CD4-positive, alpha-beta memory T cell (primary cell): ENCODE measurements around the gene IFI27. TPM values are rescaled to one million over a fixed set of nuclear protein-coding genes. Genes with fewer than 3 reads are reported as not detected.

Experiments used
- CTCF ChIA-PET: fragments of 350-600 bp; sonication (Branson Sonifier 250); formaldehyde crosslinking; loops from one replicate; lab custom pipeline; 2021; ENCODE audit warnings: inconsistent platforms; ENCODE audit not compliant: partially characterized antibody; lab: Charles Lee
- POLR2A ChIA-PET: fragments of 350-600 bp; sonication (Branson Sonifier 250); formaldehyde crosslinking; loops from one replicate; lab custom pipeline; 2021; ENCODE audit not compliant: partially characterized antibody; lab: Charles Lee
- DNase-seq, 5 donors: peaks; one replicate each; pipeline versions ENCODE4 v3.0.0 to v3.0.0-alpha.2; 2020 to 2022; ENCODE audit warnings: mixed read lengths in 1 of 5
- H3K27ac ChIP-seq: one replicate; pipeline ENCODE4 v1.7.0; 2013; ENCODE audit warnings: low read depth, low read length
- H3K27me3 ChIP-seq: 2 replicates; pipeline ENCODE4 v1.7.0; 2013; ENCODE audit warnings: mild to moderate bottlenecking, low read length, moderate library complexity; ENCODE audit not compliant: insufficient read depth
- H3K36me3 ChIP-seq: 2 replicates; pipeline ENCODE4 v1.7.0; 2013; ENCODE audit warnings: mild to moderate bottlenecking, low read length, moderate library complexity; ENCODE audit not compliant: insufficient read depth
- H3K4me1 ChIP-seq: 2 replicates; pipeline ENCODE4 v1.7.0; 2013; ENCODE audit warnings: mild to moderate bottlenecking, low read length, moderate library complexity; ENCODE audit not compliant: insufficient read depth
- H3K4me3 ChIP-seq, 2 donors: one replicate each; pipeline ENCODE4 v1.7.0; 2013; ENCODE audit warnings: low read length in 2 of 2, mild to moderate bottlenecking in 1 of 2
- H3K9me3 ChIP-seq, 2 donors: one replicate each; pipeline ENCODE4 v1.7.0; 2013; ENCODE audit warnings: low read length in 2 of 2, control low read depth in 1 of 2; ENCODE audit not compliant: control insufficient read depth in 1 of 2
- H3K27ac Mint-ChIP-seq, 7 donors: one replicate each; pipeline ENCODE4 v1.8.0; 2020 to 2021; ENCODE audit warnings: mixed read lengths in 7 of 7, mild to moderate bottlenecking in 6 of 7, inconsistent platforms in 3 of 7, moderate library complexity in 3 of 7
- H3K27me3 Mint-ChIP-seq, 2 donors: one replicate each; pipeline ENCODE4 v1.8.0; 2020 to 2021; ENCODE audit warnings: mixed read lengths in 2 of 2
- H3K36me3 Mint-ChIP-seq, 2 donors: one replicate each; pipeline ENCODE4 v1.8.0; 2020 to 2021; ENCODE audit warnings: mixed read lengths in 2 of 2, inconsistent platforms in 1 of 2, mild to moderate bottlenecking in 1 of 2
- H3K4me1 Mint-ChIP-seq, 4 donors: one replicate each; pipeline ENCODE4 v1.8.0; 2020 to 2021; ENCODE audit warnings: mixed read lengths in 4 of 4, mild to moderate bottlenecking in 1 of 4
- H3K4me3 Mint-ChIP-seq, 8 donors: one replicate each; pipeline ENCODE4 v1.8.0; 2020 to 2021; ENCODE audit warnings: mixed read lengths in 8 of 8, mild to moderate bottlenecking in 7 of 8, moderate library complexity in 6 of 8, inconsistent platforms in 3 of 8
- H3K9me3 Mint-ChIP-seq, 8 donors: one replicate each; pipeline ENCODE4 v1.8.0; 2020 to 2021; ENCODE audit warnings: mixed read lengths in 8 of 8, mild to moderate bottlenecking in 5 of 8, inconsistent platforms in 3 of 8, moderate library complexity in 1 of 8
- intact Hi-C: fragments of 100-400 bp; cut with micrococcal nuclease; formaldehyde crosslinking; loops from one replicate; pipeline ENCODE4 v1.15.1; 2023
- polyA plus RNA-seq, 2 donors: library from polyadenylated mRNA; unstranded; fragments of 300-500 nt; fragmentation: Illumina TruSeq; gene quantifications; one replicate each; pipeline ENCODE4 v1.2.3, GENCODE V29; 2021
- total RNA-seq, 2 experiments: library from RNA; stranded (reverse); gene quantifications; one replicate each; pipeline ENCODE4 v1.2.3, GENCODE V29; 2021

The IFI27 gene
- total and polyA plus RNA-seq, 4 experiments from 2014 or later = 0.87 to 24.0 (median 8.7) TPM

- Histone ChIP-seq H3K9me3 (peaks cover 0 to 7% of the 10 kb centered on the region in 2 donors), H3K27me3 (no peaks in the 10 kb centered on the region), H3K36me3 (no peaks in the 10 kb centered on the region), H3K4me1 (no peaks in the 10 kb centered on the region), H3K4me3 (no peak overlapping the region), H3K27ac (no peak overlapping the region)
- Mint-ChIP-seq H3K27me3 (peaks cover 5 to 34% of the 10 kb centered on the region in 2 donors), H3K4me3 (no peak overlapping the region), H3K4me1 (no peaks in the 10 kb centered on the region), H3K27ac (no peak overlapping the region), H3K9me3 (peaks cover 0 to 36% (median 21%) of the 10 kb centered on the region in 8 donors), H3K36me3 (peaks cover 0 to 1% of the 10 kb centered on the region in 2 donors)
- DNase-seq = no peak
- intact Hi-C loops = no loop called here
- CTCF ChIA-PET = interaction anchor here (1.0 kb wide), 1 partner anchor 82 kb away, joined by 3 read pairs; no protein-coding TSS in a partner anchor
- POLR2A ChIA-PET = no interaction called here
Measured at GRCh38 chr14:94117856-94118255, 7.3 kb downstream of the IFI27 start.

- peaks cover 0 to 1% of the 10 kb centered on the region in 2 donors for H3K36me3 Mint-ChIP-seq
- intact Hi-C loops = no loop called here
Measured at GRCh38 chr14:94119071-94119470, 8.5 kb downstream of the IFI27 start.

GRCh38 chr14:94120667-94121340 is 10.3 kb downstream of the IFI27 start:
- no peak for DNase-seq
- H3K4me1 Mint-ChIP-seq = no peaks in the 10 kb centered on the region
- Histone ChIP-seq H3K9me3 (peaks cover 0 to 7% of the 10 kb centered on the region in 2 donors), H3K4me3 (no peak overlapping the region), H3K27me3 (no peaks in the 10 kb centered on the region), H3K36me3 (no peaks in the 10 kb centered on the region), H3K27ac (no peak overlapping the region), H3K4me1 (no peaks in the 10 kb centered on the region)
- POLR2A ChIA-PET = interaction anchor here (1.1 kb wide), 1 partner anchor 9 kb away, joined by 3 read pairs; no protein-coding TSS in a partner anchor
- no peak overlapping the region for H3K4me3 Mint-ChIP-seq
- peaks cover 0 to 1% of the 10 kb centered on the region in 2 donors for H3K36me3 Mint-ChIP-seq
- peaks cover 5 to 25% of the 10 kb centered on the region in 2 donors for H3K27me3 Mint-ChIP-seq
- H3K9me3 Mint-ChIP-seq = peaks cover 3 to 36% (median 21%) of the 10 kb centered on the region in 8 donors
- CTCF ChIA-PET = no interaction called here
- intact Hi-C loops = no loop called here
- no peak overlapping the region for H3K27ac Mint-ChIP-seq

More at GRCh38 chr14:94119071-94119470, 8.5 kb downstream of the IFI27 start:
- Histone ChIP-seq H3K4me1 (no peaks in the 10 kb centered on the region), H3K27ac (no peak overlapping the region), H3K9me3 (peaks cover 0 to 7% of the 10 kb centered on the region in 2 donors), H3K27me3 (no peaks in the 10 kb centered on the region), H3K36me3 (no peaks in the 10 kb centered on the region), H3K4me3 (no peak overlapping the region)
- Mint-ChIP-seq H3K4me1 (no peaks in the 10 kb centered on the region), H3K27me3 (peaks cover 5 to 31% of the 10 kb centered on the region in 2 donors), H3K9me3 (peaks cover 3 to 36% (median 21%) of the 10 kb centered on the region in 8 donors), H3K27ac (no peak overlapping the region), H3K4me3 (no peak overlapping the region)
- DNase-seq = no peak
- ChIA-PET CTCF (no interaction called here), POLR2A (no interaction called here)

- no peak overlapping the region for H3K4me3 Mint-ChIP-seq
- H3K4me1 ChIP-seq = no peaks in the 10 kb centered on the region
- peaks cover 0 to 7% of the 10 kb centered on the region in 2 donors for H3K9me3 ChIP-seq
- CTCF ChIA-PET = no interaction called here
- DNase-seq = no peak
- POLR2A ChIA-PET = interaction anchor here (1.1 kb wide), 1 partner anchor 9 kb away, joined by 3 read pairs; no protein-coding TSS in a partner anchor
- H3K4me1 Mint-ChIP-seq = no peaks in the 10 kb centered on the region
- H3K27me3 Mint-ChIP-seq = peaks cover 5 to 23% of the 10 kb centered on the region in 2 donors
- H3K4me3 ChIP-seq = no peak overlapping the region
- no peaks in the 10 kb centered on the region for H3K27me3 ChIP-seq
- intact Hi-C loops = no loop called here
- H3K36me3 ChIP-seq = no peaks in the 10 kb centered on the region
- peaks cover 3 to 36% (median 21%) of the 10 kb centered on the region in 8 donors for H3K9me3 Mint-ChIP-seq
- H3K36me3 Mint-ChIP-seq = peaks cover 0 to 4% of the 10 kb centered on the region in 2 donors
- no peak overlapping the region for H3K27ac Mint-ChIP-seq
- no peak overlapping the region for H3K27ac ChIP-seq
Measured at GRCh38 chr14:94121485-94121884, 10.9 kb downstream of the IFI27 start.

- Histone ChIP-seq H3K9me3 (peaks cover 0 to 7% of the 10 kb centered on the region in 2 donors), H3K27ac (no peak overlapping the region), H3K27me3 (no peaks in the 10 kb centered on the region), H3K4me3 (no peak overlapping the region), H3K36me3 (no peaks in the 10 kb centered on the region), H3K4me1 (no peaks in the 10 kb centered on the region)
- no peak overlapping the region for H3K27ac Mint-ChIP-seq
- intact Hi-C loops = no loop called here
- H3K9me3 Mint-ChIP-seq = peaks cover 3 to 36% (median 21%) of the 10 kb centered on the region in 8 donors
- ChIA-PET POLR2A (no interaction called here), CTCF (interaction anchor here (1.1 kb wide), 1 partner anchor 10 kb away, joined by 4 read pairs; no protein-coding TSS in a partner anchor)
- no peak overlapping the region for H3K4me3 Mint-ChIP-seq
- DNase-seq = no peak
- peaks cover 0 to 11% of the 10 kb centered on the region in 2 donors for H3K36me3 Mint-ChIP-seq
- H3K4me1 Mint-ChIP-seq = no peaks in the 10 kb centered on the region
- peaks cover 5 to 17% of the 10 kb centered on the region in 2 donors for H3K27me3 Mint-ChIP-seq
Measured at GRCh38 chr14:94122438-94122837, 11.9 kb downstream of the IFI27 start.

GRCh38 chr14:94123296-94123695 is 12.8 kb downstream of the IFI27 start:
- Mint-ChIP-seq H3K4me1 (peaks cover 0 to 5% (median 0%) of the 10 kb centered on the region in 4 donors), H3K27me3 (peaks cover 2 to 10% of the 10 kb centered on the region in 2 donors), H3K27ac (peak overlapping the region in 1 of 7 donors; percentile 27), H3K4me3 (no peak overlapping the region), H3K36me3 (peaks cover 0 to 11% of the 10 kb centered on the region in 2 donors), H3K9me3 (peaks cover 3 to 36% (median 21%) of the 10 kb centered on the region in 8 donors)
- H3K27ac ChIP-seq = no peak overlapping the region
- ChIA-PET CTCF (no interaction called here), POLR2A (no interaction called here)
- H3K27me3 ChIP-seq = no peaks in the 10 kb centered on the region
- H3K36me3 ChIP-seq = no peaks in the 10 kb centered on the region
- H3K4me1 ChIP-seq = no peaks in the 10 kb centered on the region
- intact Hi-C loops = no loop called here
- no peak for DNase-seq
- H3K9me3 ChIP-seq = peaks cover 0 to 7% of the 10 kb centered on the region in 2 donors
- no peak overlapping the region for H3K4me3 ChIP-seq

- peaks cover 3 to 32% (median 19%) of the 10 kb centered on the region in 8 donors for H3K9me3 Mint-ChIP-seq
- H3K4me3 Mint-ChIP-seq = no peak overlapping the region
- no peak overlapping the region for H3K27ac Mint-ChIP-seq
- peaks cover 3 to 11% (median 5%) of the 10 kb centered on the region in 4 donors for H3K4me1 Mint-ChIP-seq
- Histone ChIP-seq H3K27me3 (no peaks in the 10 kb centered on the region), H3K27ac (no peak overlapping the region), H3K9me3 (peaks cover 0 to 7% of the 10 kb centered on the region in 2 donors), H3K36me3 (no peaks in the 10 kb centered on the region), H3K4me3 (no peak overlapping the region), H3K4me1 (peaks cover 4% of the 10 kb centered on the region)
- DNase-seq = no peak
- H3K27me3 Mint-ChIP-seq = peaks cover 2 to 10% of the 10 kb centered on the region in 2 donors
- H3K36me3 Mint-ChIP-seq = peaks cover 0 to 11% of the 10 kb centered on the region in 2 donors
- intact Hi-C loops = no loop called here
- ChIA-PET CTCF (interaction anchor here (2.2 kb wide), 1 partner anchor 13 kb away, joined by 17 read pairs; no protein-coding TSS in a partner anchor), POLR2A (no interaction called here)
Measured at GRCh38 chr14:94123868-94124267, 13.3 kb downstream of the IFI27 start.
